H1 (cell line): Measurements from ENCODE around the gene COPS7A. TPM values are rescaled to one million over a fixed set of nuclear protein-coding genes. Genes with fewer than 3 reads are reported as not detected.

Experiments
- CTCF ChIA-PET: fragments of 300-600 bp; sonication (Branson Sonifier 250); formaldehyde crosslinking; loops from one replicate; lab custom pipeline; 2021; ENCODE audit not compliant: partially characterized antibody; lab: Charles Lee
- POLR2A ChIA-PET: fragments of 300-600 bp; sonication (Branson Sonifier 250); formaldehyde crosslinking; loops from one replicate; lab custom pipeline; 2021; ENCODE audit warnings: inconsistent platforms; ENCODE audit not compliant: partially characterized antibody; lab: Charles Lee
- DNase-seq, 2 experiments: peaks; one replicate each; pipeline versions ENCODE4 v3.0.0 to v3.0.0-alpha.2; 2010 to 2022; ENCODE audit warnings: low spot score in 2 of 2, low read depth in 1 of 2, mixed read lengths in 1 of 2
- FAIRE-seq: peaks from 2 replicates; lab custom pipeline; 2011; peaks lifted over from hg19 to GRCh38; lab: Jason Lieb, UNC
- H2AFZ ChIP-seq: 2 replicates; pipeline ENCODE4 v1.8.1; 2012; ENCODE audit warnings: low read length, inconsistent platforms
- H2AK5ac ChIP-seq: 2 replicates; pipeline ENCODE4 v1.6.1; 2013; ENCODE audit warnings: low read depth, low read length
- H2BK120ac ChIP-seq: replicated peaks from 2 replicates; pipeline ENCODE3; 2013; ENCODE audit warnings: low read depth, low read length, inconsistent platforms
- H2BK12ac ChIP-seq: 2 replicates; pipeline ENCODE4 v1.6.1; 2013; ENCODE audit warnings: low read depth, low read length
- H2BK15ac ChIP-seq: 2 replicates; pipeline ENCODE4 v1.6.1; 2013; ENCODE audit warnings: low read length
- H2BK20ac ChIP-seq: 2 replicates; pipeline ENCODE4 v1.6.1; 2013; ENCODE audit warnings: low read length
- H2BK5ac ChIP-seq: 2 replicates; pipeline ENCODE4 v1.6.1; 2013; ENCODE audit warnings: low read depth, low read length
- H3K14ac ChIP-seq: 2 replicates; pipeline ENCODE4 v1.6.1; 2013; ENCODE audit warnings: inconsistent platforms; ENCODE audit not compliant: insufficient read length
- H3K18ac ChIP-seq: 2 replicates; pipeline ENCODE4 v1.6.1; 2013; ENCODE audit warnings: low read length; ENCODE audit errors: extremely low read depth
- H3K23ac ChIP-seq: 2 replicates; pipeline ENCODE4 v1.6.1; 2013; ENCODE audit warnings: inconsistent platforms; ENCODE audit not compliant: insufficient read length
- H3K23me2 ChIP-seq: 2 replicates; pipeline ENCODE4 v1.6.1; 2013; ENCODE audit warnings: low read depth, low read length
- H3K27ac ChIP-seq: 2 replicates; pipeline ENCODE4 v1.6.1; 2011; ENCODE audit warnings: low read depth, low read length, inconsistent platforms
- H3K27me3 ChIP-seq, 4 experiments: replicated peaks in 1 of 4; 1 replicate in 1 of 4; 2 replicates in 3 of 4; pipeline versions ENCODE4 v1.6.1 to v1.8.1; 2011 to 2013; ENCODE audit warnings: low read length in 3 of 4, mild to moderate bottlenecking in 3 of 4, inconsistent platforms in 2 of 4, mixed read lengths in 2 of 4, moderate library complexity in 1 of 4; ENCODE audit not compliant: control insufficient read depth in 3 of 4, insufficient read depth in 3 of 4; ENCODE audit errors: extremely low read depth in 1 of 4
- H3K36me3 ChIP-seq, 4 experiments: 2 replicates each; pipeline versions ENCODE4 v1.6.1 to v1.8.1; 2011 to 2013; ENCODE audit warnings: mild to moderate bottlenecking in 4 of 4, low read length in 3 of 4, moderate library complexity in 2 of 4, control low read depth in 1 of 4, inconsistent platforms in 1 of 4; ENCODE audit not compliant: insufficient read depth in 4 of 4, control insufficient read depth in 2 of 4
- H3K4ac ChIP-seq: replicated peaks from 2 replicates; pipeline ENCODE3; 2013; ENCODE audit warnings: low read length, low read depth, mixed read lengths, inconsistent platforms; ENCODE audit not compliant: insufficient read length
- H3K4me1 ChIP-seq, 4 experiments: replicated peaks in 1 of 4; 1 replicate in 1 of 4; 2 replicates in 3 of 4; pipeline versions ENCODE4 v1.6.1 to v1.8.1; 2011 to 2013; ENCODE audit warnings: low read length in 3 of 4, inconsistent platforms in 2 of 4, mixed read lengths in 1 of 4; ENCODE audit not compliant: insufficient read depth in 4 of 4, control insufficient read depth in 3 of 4
- H3K4me2 ChIP-seq, 2 experiments: 2 replicates each; pipeline versions ENCODE4 v1.6.1 to v1.8.1; 2011 to 2013; ENCODE audit warnings: low read depth in 2 of 2, low read length in 2 of 2, control low read depth in 1 of 2, inconsistent platforms in 1 of 2, mild to moderate bottlenecking in 1 of 2; ENCODE audit not compliant: insufficient read depth in 1 of 2
- H3K4me3 ChIP-seq, 4 experiments: fragments of 200-600, 300-600 bp in 1 of 4; sonication (generic), shearing (Covaris generic), sonication (Bioruptor Twin) in 1 of 4; 2 replicates each; pipeline versions ENCODE4 v1.5.1 to v1.8.1; 2011 to 2016; ENCODE audit warnings: low read length in 4 of 4, low read depth in 3 of 4, control low read depth in 2 of 4, inconsistent platforms in 2 of 4, mild to moderate bottlenecking in 2 of 4, mixed read lengths in 1 of 4, moderate library complexity in 1 of 4; ENCODE audit not compliant: insufficient read depth in 2 of 4; ENCODE audit errors: extremely low read depth in 1 of 4
- H3K56ac ChIP-seq: replicated peaks from 2 replicates; pipeline ENCODE3; 2013; ENCODE audit warnings: low read depth, mild to moderate bottlenecking, mixed read lengths, low read length, inconsistent platforms; ENCODE audit not compliant: insufficient read length
- H3K79me1 ChIP-seq: 2 replicates; pipeline ENCODE4 v1.6.1; 2013; ENCODE audit warnings: low read depth, low read length, control low read depth
- H3K79me2 ChIP-seq, 2 experiments: 2 replicates each; pipeline versions ENCODE4 v1.6.1 to v1.8.1; 2012 to 2013; ENCODE audit warnings: low read length in 2 of 2, mild to moderate bottlenecking in 2 of 2, inconsistent platforms in 1 of 2; ENCODE audit not compliant: insufficient read depth in 2 of 2, control insufficient read depth in 1 of 2
- H3K9ac ChIP-seq, 4 experiments: replicated peaks in 1 of 4; 1 replicate in 1 of 4; 2 replicates in 3 of 4; pipeline versions ENCODE4 v1.6.1 to v1.8.1; 2011 to 2013; ENCODE audit warnings: low read depth in 3 of 4, low read length in 3 of 4, control low read depth in 2 of 4, mild to moderate bottlenecking in 2 of 4, moderate library complexity in 2 of 4, inconsistent platforms in 1 of 4; ENCODE audit errors: extremely low read depth in 1 of 4
- H3K9me3 ChIP-seq, 2 experiments: 2 replicates each; pipeline versions ENCODE4 v1.6.1 to v1.8.1; 2012 to 2013; ENCODE audit warnings: mild to moderate bottlenecking in 2 of 2, moderate library complexity in 2 of 2, control low read depth in 1 of 2, inconsistent platforms in 1 of 2, low read depth in 1 of 2, low read length in 1 of 2, mixed read lengths in 1 of 2; ENCODE audit not compliant: insufficient read depth in 2 of 2
- H4K20me1 ChIP-seq, 2 experiments: replicated peaks in 1 of 2; 2 replicates each; pipeline versions ENCODE3 to v1.8.1; 2011 to 2013; ENCODE audit warnings: inconsistent platforms in 2 of 2, low read length in 2 of 2, mild to moderate bottlenecking in 1 of 2; ENCODE audit not compliant: insufficient read depth in 2 of 2, control insufficient read depth in 1 of 2
- H4K5ac ChIP-seq: 2 replicates; pipeline ENCODE4 v1.6.1; 2013; ENCODE audit warnings: low read length, low read depth, mixed read lengths, inconsistent platforms; ENCODE audit not compliant: insufficient read length
- H4K8ac ChIP-seq: 2 replicates; pipeline ENCODE4 v1.8.0; 2013; ENCODE audit warnings: mild to moderate bottlenecking, moderate library complexity, low read length, inconsistent platforms; ENCODE audit not compliant: insufficient read depth; ENCODE audit errors: extremely low read depth
- H4K91ac ChIP-seq: replicated peaks from 2 replicates; pipeline ENCODE3; 2013; ENCODE audit warnings: low read length, mixed read lengths, inconsistent platforms; ENCODE audit not compliant: insufficient read length
- CHD1 ChIP-seq: IDR thresholded peaks from 2 replicates; pipeline ENCODE4 v1.6.1; 2012; ENCODE audit warnings: low read depth, low read length, improper control_type of control experiment
- EGR1 ChIP-seq: IDR thresholded peaks from 2 replicates; pipeline ENCODE4 v1.6.1; 2011; ENCODE audit warnings: low read depth, low read length, borderline replicate concordance
- FOSL1 ChIP-seq: IDR thresholded peaks from 2 replicates; pipeline ENCODE4 v1.6.1; 2011; ENCODE audit warnings: mild to moderate bottlenecking, low read depth, low read length, moderate library complexity; ENCODE audit not compliant: insufficient read depth
- GTF2F1 ChIP-seq: IDR thresholded peaks from 2 replicates; pipeline ENCODE4 v1.6.1; 2012; ENCODE audit warnings: low read depth, low read length, improper control_type of control experiment, borderline replicate concordance
- KDM5A ChIP-seq: fragments of 200-600 bp; IDR thresholded peaks from 2 replicates; pipeline ENCODE4 v1.7.1; 2012; ENCODE audit warnings: mild to moderate bottlenecking, low read length, inconsistent platforms, mixed read lengths
- RXRA ChIP-seq: IDR thresholded peaks from 2 replicates; pipeline ENCODE4 v1.6.1; 2011; ENCODE audit warnings: low read depth, mild to moderate bottlenecking, low read length, moderate library complexity; ENCODE audit not compliant: insufficient read depth
- SAP30 ChIP-seq: fragments of 300-600 bp; sonication (generic); IDR thresholded peaks from 2 replicates; pipeline ENCODE4 v1.7.1; 2012; ENCODE audit warnings: low read length, moderate library complexity, mild to moderate bottlenecking, inconsistent platforms; ENCODE audit not compliant: insufficient read depth, insufficient replicate concordance
- SP2 ChIP-seq: IDR thresholded peaks from 2 replicates; pipeline ENCODE4 v1.6.1; 2012; ENCODE audit warnings: mild to moderate bottlenecking, low read length, inconsistent platforms
- YY1 ChIP-seq: IDR thresholded peaks from 2 replicates; pipeline ENCODE4 v1.6.1; 2011; ENCODE audit warnings: low read depth, mild to moderate bottlenecking, low read length
- ZNF274 ChIP-seq: IDR thresholded peaks from 2 replicates; pipeline ENCODE4 v1.7.0; 2012; ENCODE audit warnings: low read length, borderline replicate concordance; ENCODE audit errors: extremely low read depth
- WGBS, 2 experiments: shearing (Covaris generic) in 1 of 2; methylation state at CpG; one replicate each; pipeline versions ENCODE4 v1.1.6 to v1.1.7; 2013 to 2015; ENCODE audit warnings: low lambda C conversion rate in 2 of 2, mixed read lengths in 2 of 2, inconsistent platforms in 1 of 2, low coverage in 1 of 2, missing lambda C conversion rate in 1 of 2; ENCODE audit not compliant: insufficient replicate concordance in 2 of 2, insufficient coverage in 1 of 2, insufficient read length in 1 of 2; ENCODE audit errors: extremely low coverage in 1 of 2, missing lambda C conversion rate in 1 of 2; 5-methylcytosine and 5-hydroxymethylcytosine counted together
- polyA plus RNA-seq, 7 experiments: library from polyadenylated mRNA; depleted of rRNA in 3 of 7; stranded (reverse) in 5 of 7; unstranded in 2 of 7; fragments of >200 nt in 5 of 7; fragments of 200-250 nt in 2 of 7; gene quantifications; 1 replicate in 5 of 7; 2 replicates in 1 of 7; 4 replicates in 1 of 7; pipeline versions ENCODE4 v1.2.1 to v1.2.3, GENCODE V29; 2011 to 2013; ENCODE audit warnings: missing spikeins in 2 of 7, mixed read lengths in 2 of 7
- total RNA-seq: library from RNA; stranded (reverse); fragmentation: NEBNext Ultra II Directional; extraction: Animal tissue kit (Norgen Biotek cat#: 25700); gene quantifications from 2 replicates; pipeline ENCODE4 v1.2.1, GENCODE V29; 2021

COPS7A gene
- total and polyA plus RNA-seq, 2 of the 8 experiments (the other 6 are each of a cell fraction or from before 2014, with no cell fraction given) = 44.5 to 95.9 TPM

DNA sequence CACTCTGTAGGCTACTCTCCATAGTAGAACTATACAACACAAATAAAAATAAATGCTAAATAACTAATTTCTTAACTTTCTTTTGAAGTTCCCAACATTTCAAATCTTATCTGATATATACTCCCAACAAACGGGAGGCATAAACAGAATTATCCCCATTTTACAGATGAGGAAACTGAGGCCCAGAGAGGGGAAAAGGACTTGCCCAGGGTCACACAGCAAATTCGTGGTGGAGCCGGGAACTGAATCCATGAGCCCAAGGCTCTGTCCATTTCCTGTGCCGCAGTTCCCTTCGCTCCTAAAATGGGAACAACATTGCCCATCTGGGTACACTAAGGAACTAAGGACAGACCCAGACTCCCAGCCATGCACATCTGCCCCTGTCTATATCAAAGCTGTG is 46.9 kb upstream of the COPS7A start:
- H3K27me3 ChIP-seq = no peaks in the 10 kb centered on the region
- TF ChIP-seq ZNF274 = no peak
- no peak for TF ChIP-seq EGR1
- TF ChIP-seq FOSL1 = no peak
- no peak for TF ChIP-seq SP2
- TF ChIP-seq KDM5A = no peak
- no peak for TF ChIP-seq GTF2F1
- TF ChIP-seq YY1 = no peak
- no peak for TF ChIP-seq SAP30
- no peak for TF ChIP-seq RXRA
- TF ChIP-seq CHD1 = no peak
- DNase-seq (no peak), FAIRE-seq (no peak)
- no peaks in the 10 kb centered on the region for H3K23me2 ChIP-seq
- H2AK5ac ChIP-seq = no peak overlapping the region
- H3K4me1 ChIP-seq = no peaks in the 10 kb centered on the region
- H2BK12ac ChIP-seq = no peak overlapping the region
- no peak overlapping the region for H2BK15ac ChIP-seq
- H3K4me3 ChIP-seq = no peak overlapping the region
- no peak overlapping the region; the same call in 1 of the 2 replicates for H4K8ac ChIP-seq
- H3K79me1 ChIP-seq = peaks cover 3% of the 10 kb centered on the region; the same call in 1 of the 2 replicates
- CTCF ChIA-PET = interaction anchor here (1.3 to 9.3 kb wide), 2 partner anchors 8 to 57 kb away, joined by 3 to 125 read pairs; no protein-coding TSS in a partner anchor
- POLR2A ChIA-PET = interaction anchor here (0.7 kb wide), 1 partner anchor 377 kb away, joined by 3 read pairs; no protein-coding TSS in a partner anchor
- peaks cover 15 to 61% (median 49%) of the 10 kb centered on the region in 4 experiments for H3K36me3 ChIP-seq
- no peak overlapping the region for H3K18ac ChIP-seq
- H4K20me1 ChIP-seq = peaks cover 2 to 6% of the 10 kb centered on the region in 2 experiments
- no peak overlapping the region for H3K4ac ChIP-seq
- H3K79me2 ChIP-seq = peaks cover 0 to 28% of the 10 kb centered on the region in 2 experiments; a peak in 2 of 4 replicates
- no peak overlapping the region for H4K91ac ChIP-seq
- no peak overlapping the region for H3K23ac ChIP-seq
- no peak overlapping the region for H4K5ac ChIP-seq
- no peak overlapping the region for H3K9ac ChIP-seq
- H3K4me2 ChIP-seq = no peak overlapping the region
- no peak overlapping the region for H2AFZ ChIP-seq
- H3K56ac ChIP-seq = no peak overlapping the region
- no peaks in the 10 kb centered on the region for H3K9me3 ChIP-seq
- no peak overlapping the region for H2BK5ac ChIP-seq
- H2BK120ac ChIP-seq = no peak overlapping the region
- H3K14ac ChIP-seq = no peak overlapping the region
- WGBS, 2 experiments = 98% methylated on average over 5 of the region's 5 CpGs; no CpG with 5 or more reads in 1 of the 2 experiments
- H3K27ac ChIP-seq = no peak overlapping the region
- H2BK20ac ChIP-seq = no peak overlapping the region
